Erythroblast (primary cell): ENCODE results near the gene SGCA.

Source experiments
- DNase-seq, 2 experiments: peaks; one replicate each; lab custom pipeline; 2025; lab: John Stamatoyannopoulos, UW
- GATA1 ChIP-seq: IDR thresholded peaks from 2 replicates; pipeline ENCODE4 v1.6.1; 2011; ENCODE audit warnings: low read depth, mild to moderate bottlenecking, control low read depth, low read length, moderate library complexity
- POLR2A ChIP-seq: IDR thresholded peaks from 2 replicates; pipeline ENCODE4 v1.6.1; 2011; ENCODE audit warnings: mild to moderate bottlenecking, low read length

The SGCA gene

DNA sequence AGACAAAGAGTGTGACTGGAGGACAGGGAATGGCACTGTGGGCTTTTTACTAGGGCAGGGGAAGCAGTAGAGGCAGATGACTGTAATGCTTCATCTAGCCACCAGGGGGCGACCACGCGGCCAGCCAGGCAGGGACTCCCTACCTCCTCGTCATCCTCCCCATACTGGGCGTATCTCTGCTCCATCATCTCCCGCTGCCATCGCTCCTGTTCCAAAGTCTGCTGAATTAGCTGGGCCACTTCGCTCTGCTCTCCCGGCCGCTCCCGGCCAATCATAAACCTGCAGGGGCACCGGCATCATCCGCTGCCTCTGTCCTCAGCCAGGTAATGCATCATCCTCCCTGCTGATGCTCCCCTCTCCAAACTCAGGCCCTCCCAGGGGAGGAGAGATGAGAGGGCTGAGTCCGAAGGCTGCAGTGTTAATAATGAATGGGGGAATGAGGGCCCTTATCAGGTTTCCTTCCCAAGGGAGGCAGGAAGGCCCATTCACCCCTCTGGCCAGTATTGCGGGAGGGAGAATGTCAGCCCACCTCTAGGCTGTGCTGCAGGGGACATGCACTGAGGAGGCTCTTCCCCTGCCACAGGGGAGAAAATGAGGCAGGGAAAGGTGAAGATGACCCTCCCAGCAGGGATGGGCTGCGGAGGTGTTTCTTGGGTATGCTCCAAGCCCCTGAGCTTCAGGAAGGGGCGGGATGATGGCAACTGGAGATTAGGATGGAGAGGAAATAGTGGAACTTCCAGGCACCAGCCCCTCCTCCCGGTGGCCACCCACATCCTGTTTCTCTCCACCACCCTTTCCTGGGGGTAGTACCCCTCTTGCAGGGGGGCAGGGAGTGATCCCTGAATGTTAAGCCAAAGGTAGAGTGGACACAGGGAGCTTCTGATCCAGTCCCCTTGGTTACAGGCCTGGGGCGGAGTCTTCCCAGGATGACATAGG, 25.6 kb upstream of the SGCA start:
- peak; percentile 85 to 89 for DNase-seq
- no peak for TF ChIP-seq GATA1
- TF ChIP-seq POLR2A: no peak

DNA sequence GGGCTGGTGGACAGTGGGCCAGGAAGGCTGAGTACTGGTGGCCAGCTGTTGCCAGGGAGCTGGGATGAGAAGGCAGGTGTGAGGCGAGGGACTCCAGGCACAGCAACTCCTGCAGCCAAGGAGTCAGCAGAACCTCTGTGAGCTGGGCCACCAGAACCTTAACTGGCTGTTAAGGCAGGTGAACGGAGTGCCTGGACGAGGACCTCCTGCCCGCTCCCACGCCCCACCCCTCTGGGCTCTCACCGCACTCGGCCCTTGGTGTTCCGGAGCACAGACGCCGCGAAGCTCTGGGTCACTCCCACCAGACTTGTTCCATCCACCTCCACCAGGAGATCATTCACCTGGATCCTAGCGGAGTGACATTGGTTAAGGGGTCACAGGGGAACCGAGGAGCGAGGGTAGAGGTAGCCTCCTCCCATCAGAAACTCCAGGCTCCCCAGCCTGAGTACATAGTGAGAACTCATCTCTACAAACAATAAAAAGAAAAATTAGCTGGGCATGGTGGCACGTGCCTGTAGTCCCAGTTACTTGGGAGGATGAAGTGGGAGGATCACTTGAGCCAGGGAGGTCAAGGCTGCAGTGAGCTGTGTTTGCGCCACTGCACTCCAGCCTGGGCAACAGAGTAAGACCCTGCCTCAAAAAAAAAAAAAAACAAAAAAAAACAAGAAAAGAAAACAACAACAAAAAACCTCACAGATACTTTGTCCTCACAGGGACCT, 24.6 kb upstream of the SGCA start:
- no peak for DNase-seq
- TF ChIP-seq GATA1 (no peak), POLR2A (no peak)

DNA sequence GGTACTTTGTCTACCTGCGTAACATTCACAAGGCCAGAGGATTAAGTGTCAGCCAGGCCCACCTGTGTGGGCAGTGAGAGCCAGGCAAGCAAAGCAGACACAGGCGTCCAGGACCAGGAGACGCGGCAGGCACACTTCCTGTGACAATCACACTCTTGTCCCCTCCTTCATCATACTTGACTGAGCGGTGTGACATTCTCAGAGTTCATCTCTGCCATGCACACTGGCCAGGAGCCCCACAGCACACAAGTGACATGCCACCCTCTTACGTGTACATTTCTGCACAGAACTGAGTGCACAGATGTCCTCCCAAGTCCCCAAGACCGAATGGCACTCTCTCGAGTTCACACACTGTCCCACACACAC, 24.1 kb upstream of the SGCA start:
- TF ChIP-seq POLR2A: no peak
- no peak for TF ChIP-seq GATA1
- DNase-seq: no peak

DNA sequence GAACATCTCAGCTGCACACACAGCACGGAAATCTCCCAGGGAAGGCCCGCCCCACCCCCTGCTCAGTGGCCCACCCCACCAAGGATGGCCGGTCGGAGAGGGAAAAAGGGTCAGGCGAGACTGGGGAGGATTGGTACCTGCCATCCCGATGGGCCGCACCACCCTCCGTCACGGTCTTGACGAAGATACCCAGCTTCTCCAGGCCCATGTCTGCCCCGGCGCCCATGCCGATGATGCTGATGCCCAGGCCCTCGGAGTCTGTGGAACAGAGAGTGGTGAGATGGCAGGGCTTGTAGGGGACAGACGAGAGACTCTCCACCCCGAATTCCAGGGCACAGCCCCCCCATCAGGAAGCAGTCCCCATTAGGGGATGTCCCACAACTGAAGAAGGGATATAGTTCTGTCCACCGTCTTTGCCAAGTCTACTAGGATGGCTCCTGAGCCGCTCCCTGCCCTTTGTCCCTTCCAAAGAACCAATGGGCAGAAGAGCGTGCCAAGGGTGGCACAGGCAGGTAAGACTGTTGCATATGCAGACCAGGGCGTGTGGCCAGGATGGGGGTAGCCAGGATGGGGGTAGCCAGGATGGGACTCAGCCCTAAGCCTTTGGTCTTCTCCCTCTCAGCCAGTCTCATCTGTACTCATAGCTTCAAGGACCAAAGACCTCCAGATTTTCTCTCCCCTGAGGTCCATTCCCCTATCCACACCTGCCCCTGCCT, 22.2 kb upstream of the SGCA start:
- TF ChIP-seq GATA1 (no peak), POLR2A (no peak)

DNA sequence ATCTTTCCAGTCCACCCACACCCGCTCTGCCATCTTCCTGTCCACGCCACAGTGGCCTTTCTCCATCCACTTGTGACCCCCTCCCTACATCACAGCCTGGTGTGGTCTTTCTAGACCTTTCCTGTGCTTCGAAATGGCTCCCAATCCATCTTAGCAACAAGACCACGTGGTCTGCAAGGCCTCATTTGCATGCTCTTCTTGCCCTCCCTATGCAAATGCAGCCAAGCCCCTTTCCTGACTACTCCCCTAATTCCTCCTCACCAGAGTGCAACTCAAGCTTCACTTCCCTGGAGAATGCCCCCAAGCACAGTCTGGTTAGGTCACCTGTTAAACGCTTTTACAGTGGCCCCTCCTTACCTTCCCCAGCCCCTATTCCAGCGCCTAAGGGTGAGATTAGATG, 21.4 kb upstream of the SGCA start:
- no peak for TF ChIP-seq POLR2A
- TF ChIP-seq GATA1: no peak
- no peak for DNase-seq

More for the DNA sequence above, 22.2 kb upstream of the SGCA start:
- no peak for DNase-seq

DNA sequence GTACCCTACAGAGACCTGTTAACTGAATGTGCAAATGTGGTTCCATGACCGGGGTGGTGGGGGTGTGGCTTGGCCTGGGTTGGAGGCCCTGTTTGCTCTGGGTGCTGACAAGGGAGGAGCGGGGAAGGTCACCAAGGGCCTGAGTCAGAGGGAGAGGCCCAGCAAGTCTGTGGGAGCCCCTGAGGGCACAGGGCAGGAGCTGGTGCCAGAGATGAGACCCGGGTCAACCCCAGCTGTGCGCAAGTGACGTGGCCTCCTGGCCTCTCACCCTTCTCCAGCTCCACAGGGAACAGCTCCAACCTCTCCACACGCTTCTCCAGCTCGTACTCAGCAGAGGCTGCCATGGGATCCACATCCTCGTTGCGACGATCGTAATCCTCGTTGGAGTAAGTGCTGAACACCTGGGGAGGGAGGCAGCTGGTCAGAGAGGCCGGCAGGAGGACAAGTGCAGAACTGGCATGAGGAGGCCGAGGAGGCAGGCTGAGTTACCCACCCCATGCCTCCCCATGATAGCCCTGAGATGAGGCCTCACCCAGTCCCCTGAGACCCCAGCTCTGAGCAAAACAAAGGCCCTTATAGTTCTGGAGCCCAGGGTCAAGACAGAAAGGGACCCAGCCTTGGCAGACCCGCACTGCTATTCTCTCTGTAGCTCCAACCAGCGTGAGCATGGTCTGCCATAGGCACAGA, 20.8 kb upstream of the SGCA start:
- peak; percentile 30 to 50 for DNase-seq
- TF ChIP-seq GATA1 (no peak), POLR2A (no peak)

DNA sequence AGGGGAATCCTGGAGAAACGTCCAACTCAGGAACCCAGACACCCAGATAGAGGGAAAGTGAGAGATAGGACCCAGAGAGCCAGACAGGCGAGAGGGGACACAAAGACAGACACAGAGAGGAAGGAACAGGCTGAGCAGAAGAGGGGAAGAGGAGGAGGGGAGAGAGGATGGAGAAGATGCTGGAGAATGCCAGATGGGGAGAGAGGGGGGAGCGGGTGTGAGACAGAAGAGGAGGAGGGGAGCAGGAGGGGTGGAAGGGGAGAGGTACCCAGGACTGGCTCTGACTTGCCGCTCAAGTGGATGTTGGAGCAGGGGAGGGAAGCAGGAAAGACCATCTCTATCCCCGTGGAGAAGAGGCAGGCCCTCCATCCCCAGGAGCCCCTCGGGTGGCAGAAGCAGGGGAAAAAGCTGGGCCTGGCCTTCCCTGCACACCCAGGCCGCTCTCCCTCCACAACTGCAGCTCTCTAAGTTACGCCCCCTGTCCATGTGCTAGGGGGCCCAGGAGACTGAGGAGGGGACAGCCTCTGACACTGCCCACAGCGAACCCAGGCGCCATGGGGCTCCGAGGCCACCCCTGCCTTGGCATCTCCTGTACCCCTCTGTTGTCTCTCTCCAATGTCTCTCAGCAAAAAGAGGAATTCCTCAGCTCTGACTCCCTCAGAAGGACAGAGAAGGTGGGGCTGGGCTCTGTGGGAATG, 20.1 kb upstream of the SGCA start:
- no peak for DNase-seq
- TF ChIP-seq GATA1 (no peak), POLR2A (no peak)

DNA sequence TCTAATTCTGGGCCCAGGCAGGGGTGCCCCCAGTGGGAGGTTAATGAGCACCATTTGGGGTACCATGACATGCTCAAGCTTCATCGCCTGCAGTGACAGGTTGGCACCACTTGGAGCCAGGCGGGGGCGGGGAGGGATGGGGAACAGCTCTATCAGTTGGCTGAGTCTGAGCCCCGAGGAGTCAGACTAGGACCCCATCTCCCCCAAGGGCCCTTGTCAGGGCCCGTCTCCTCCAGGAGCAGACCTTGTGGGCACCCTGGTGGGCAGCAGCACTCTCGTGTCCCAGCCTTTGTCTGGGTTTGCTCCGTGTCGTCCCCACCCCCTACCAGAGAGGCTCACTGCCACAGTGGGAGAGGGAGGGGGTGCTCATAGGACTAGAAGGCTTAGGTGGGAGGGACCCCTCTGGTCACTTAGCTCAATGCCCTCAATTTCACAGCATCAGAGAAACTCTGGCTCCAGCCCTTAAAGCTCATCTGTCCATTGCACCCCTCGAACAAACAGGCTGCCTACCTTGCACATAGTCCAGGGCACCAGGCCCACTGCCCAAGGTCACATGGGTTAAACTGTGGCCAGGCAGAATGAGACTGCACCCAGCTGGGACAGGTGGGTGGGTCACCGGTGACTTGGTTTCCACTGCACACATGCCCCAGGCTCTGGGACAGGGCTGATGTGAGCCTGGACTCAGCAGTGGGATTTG, 19.4 kb upstream of the SGCA start:
- TF ChIP-seq POLR2A: no peak
- no peak for TF ChIP-seq GATA1
- DNase-seq: no peak

DNA sequence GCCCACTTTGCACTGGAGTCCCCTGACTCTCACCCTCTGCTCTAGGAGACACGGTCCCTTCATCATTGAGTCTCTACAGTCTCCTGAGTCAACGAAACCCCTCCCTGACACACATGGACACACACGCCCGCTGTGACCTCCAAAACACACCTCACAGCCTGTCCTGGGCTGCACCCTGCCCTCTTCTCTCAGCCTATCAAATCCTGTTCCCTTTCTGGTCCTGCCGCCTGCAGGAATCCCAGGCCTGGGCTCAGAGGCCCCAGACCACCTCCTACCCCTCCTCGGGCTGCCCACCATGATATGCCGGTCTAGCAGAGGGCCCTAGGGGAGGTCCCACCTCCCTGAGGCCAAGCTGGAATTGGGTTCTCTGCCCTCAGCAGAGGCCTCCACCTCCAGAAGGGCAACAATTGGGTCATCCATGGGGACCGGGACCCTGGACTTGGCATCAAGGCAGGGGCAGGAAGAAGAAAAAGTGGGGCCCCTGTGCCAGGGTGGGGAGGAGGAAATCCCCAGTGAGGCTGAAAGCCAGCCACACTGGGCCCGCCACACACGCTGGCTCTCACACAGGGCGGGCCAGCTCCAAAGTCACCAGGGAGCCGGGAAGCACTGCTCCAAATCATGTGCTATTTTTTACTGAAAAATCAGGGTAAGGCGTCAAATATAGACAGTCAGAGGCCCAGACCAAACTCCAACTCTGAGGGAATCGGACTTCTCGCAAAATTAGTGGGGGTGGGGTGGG, 18.7 kb upstream of the SGCA start:
- no peak for TF ChIP-seq POLR2A
- TF ChIP-seq GATA1: no peak

DNA sequence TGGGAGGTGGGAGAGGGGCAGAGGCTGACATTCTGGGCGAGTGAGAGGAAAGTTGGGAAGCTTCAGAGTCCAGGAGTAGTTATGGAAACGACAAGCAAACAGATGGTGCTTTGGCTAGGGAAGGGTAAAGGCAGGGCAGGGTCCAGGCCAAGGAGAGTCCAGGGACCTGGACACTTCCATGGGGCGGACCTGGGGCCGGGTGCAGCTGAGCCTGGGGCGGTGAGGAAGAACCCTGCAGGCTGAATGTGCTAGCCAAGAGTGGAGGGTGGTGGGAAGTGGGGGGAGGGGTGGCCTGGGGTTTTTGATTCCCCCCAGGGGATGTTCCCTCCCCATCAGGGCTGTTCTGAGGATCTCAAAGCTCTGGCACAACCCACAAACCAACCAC, 18.0 kb upstream of the SGCA start:
- TF ChIP-seq GATA1 (no peak), POLR2A (no peak)
- DNase-seq: peak in 1 of 2 experiments; percentile 25

More for the DNA sequence above, 18.7 kb upstream of the SGCA start:
- DNase-seq: no peak
